ENCODE results near the gene RGS12.

Gene RGS12

GRCh38 chr4:3285558-3286334 lies 7.1 kb upstream of the RGS12 start:
- H3K27me3 Mint-ChIP-seq (ENCODE audit: low read depth), result peaks cover 29% of the 10 kb centered on the region
- H3K4me1 Mint-ChIP-seq (ENCODE audit: low read depth), result no peaks in the 10 kb centered on the region
- no peak overlapping the region for H3K27ac Mint-ChIP-seq
- H3K36me3 Mint-ChIP-seq (ENCODE audit: low read depth), result no peaks in the 10 kb centered on the region
- H3K4me3 Mint-ChIP-seq, result no peak overlapping the region
- no peaks in the 10 kb centered on the region for H3K9me3 Mint-ChIP-seq

- Mint-ChIP-seq H3K4me3 (no peak overlapping the region), H3K9me3 (no peaks in the 10 kb centered on the region), H3K36me3 (ENCODE audit: low read depth) (no peaks in the 10 kb centered on the region), H3K4me1 (ENCODE audit: low read depth) (peaks cover 2% of the 10 kb centered on the region), H3K27me3 (ENCODE audit: low read depth) (peaks cover 36% of the 10 kb centered on the region), H3K27ac (no peak overlapping the region)
Measured at GRCh38 chr4:3286335-3287175, 6.3 kb upstream of the RGS12 start.

GRCh38 chr4:3287271-3287971 lies 5.4 kb upstream of the RGS12 start:
- H3K27me3 Mint-ChIP-seq (ENCODE audit: low read depth), result peaks cover 42% of the 10 kb centered on the region
- H3K4me3 Mint-ChIP-seq, result no peak overlapping the region
- H3K9me3 Mint-ChIP-seq, result no peaks in the 10 kb centered on the region
- no peak overlapping the region for H3K27ac Mint-ChIP-seq
- H3K4me1 Mint-ChIP-seq (ENCODE audit: low read depth), result peaks cover 6% of the 10 kb centered on the region
- no peaks in the 10 kb centered on the region for H3K36me3 Mint-ChIP-seq (ENCODE audit: low read depth)

- Mint-ChIP-seq H3K4me1 (ENCODE audit: low read depth) (peaks cover 6% of the 10 kb centered on the region), H3K27me3 (ENCODE audit: low read depth) (peaks cover 42% of the 10 kb centered on the region), H3K4me3 (no peak overlapping the region), H3K9me3 (no peaks in the 10 kb centered on the region), H3K27ac (no peak overlapping the region), H3K36me3 (ENCODE audit: low read depth) (no peaks in the 10 kb centered on the region)
Measured at GRCh38 chr4:3287972-3288570, 4.8 kb upstream of the RGS12 start.

- Mint-ChIP-seq H3K36me3 (ENCODE audit: low read depth) (no peaks in the 10 kb centered on the region), H3K4me3 (no peak overlapping the region), H3K9me3 (no peaks in the 10 kb centered on the region), H3K27ac (no peak overlapping the region), H3K4me1 (ENCODE audit: low read depth) (peaks cover 9% of the 10 kb centered on the region), H3K27me3 (ENCODE audit: low read depth) (peaks cover 45% of the 10 kb centered on the region)
Measured at GRCh38 chr4:3288571-3289094, 4.2 kb upstream of the RGS12 start.

- Mint-ChIP-seq H3K36me3 (ENCODE audit: low read depth) (no peaks in the 10 kb centered on the region), H3K9me3 (no peaks in the 10 kb centered on the region), H3K4me1 (ENCODE audit: low read depth) (peaks cover 10% of the 10 kb centered on the region), H3K27me3 (ENCODE audit: low read depth) (peaks cover 52% of the 10 kb centered on the region), H3K27ac (no peak overlapping the region), H3K4me3 (no peak overlapping the region)
Measured at GRCh38 chr4:3290476-3290875, 2.3 kb upstream of the RGS12 start.

- Mint-ChIP-seq H3K36me3 (ENCODE audit: low read depth) (no peaks in the 10 kb centered on the region), H3K9me3 (no peaks in the 10 kb centered on the region), H3K27ac (no peak overlapping the region), H3K4me1 (ENCODE audit: low read depth) (peaks cover 10% of the 10 kb centered on the region), H3K27me3 (ENCODE audit: low read depth) (peaks cover 53% of the 10 kb centered on the region), H3K4me3 (no peak overlapping the region)
Measured at GRCh38 chr4:3290889-3291321, 1.9 kb upstream of the RGS12 start.

- Mint-ChIP-seq H3K9me3 (no peaks in the 10 kb centered on the region), H3K27ac (peak overlapping the region; percentile 64), H3K27me3 (ENCODE audit: low read depth) (peaks cover 59% of the 10 kb centered on the region), H3K4me3 (peak overlapping the region; percentile 94), H3K4me1 (ENCODE audit: low read depth) (peaks cover 10% of the 10 kb centered on the region), H3K36me3 (ENCODE audit: low read depth) (no peaks in the 10 kb centered on the region)
Measured at GRCh38 chr4:3291411-3291968, 1.3 kb upstream of the RGS12 start.

- H3K9me3 Mint-ChIP-seq, result no peaks in the 10 kb centered on the region
- H3K4me3 Mint-ChIP-seq, result peak overlapping the region; percentile 94
- no peaks in the 10 kb centered on the region for H3K36me3 Mint-ChIP-seq (ENCODE audit: low read depth)
- H3K27ac Mint-ChIP-seq, result peak overlapping the region; percentile 64
- H3K27me3 Mint-ChIP-seq (ENCODE audit: low read depth), result peaks cover 57% of the 10 kb centered on the region
- H3K4me1 Mint-ChIP-seq (ENCODE audit: low read depth), result peaks cover 10% of the 10 kb centered on the region
Measured at GRCh38 chr4:3291969-3292570, 751 bp upstream of the RGS12 start.

- H3K27ac Mint-ChIP-seq, result peak overlapping the region; percentile 7
Measured at GRCh38 chr4:3293401-3294391, 875 bp downstream of the RGS12 start.

GRCh38 chr4:3294401-3295241 lies 1.8 kb downstream of the RGS12 start:
- Mint-ChIP-seq H3K4me3 (no peak overlapping the region), H3K4me1 (ENCODE audit: low read depth) (peaks cover 10% of the 10 kb centered on the region), H3K27ac (no peak overlapping the region), H3K27me3 (ENCODE audit: low read depth) (peaks cover 76% of the 10 kb centered on the region), H3K9me3 (no peaks in the 10 kb centered on the region), H3K36me3 (ENCODE audit: low read depth) (no peaks in the 10 kb centered on the region)

More at GRCh38 chr4:3293401-3294391, 875 bp downstream of the RGS12 start:
- H3K9me3 Mint-ChIP-seq, result no peaks in the 10 kb centered on the region
- H3K4me3 Mint-ChIP-seq, result peak overlapping the region; percentile 68
- no peaks in the 10 kb centered on the region for H3K36me3 Mint-ChIP-seq (ENCODE audit: low read depth)
- peaks cover 10% of the 10 kb centered on the region for H3K4me1 Mint-ChIP-seq (ENCODE audit: low read depth)
- H3K27me3 Mint-ChIP-seq (ENCODE audit: low read depth), result peaks cover 73% of the 10 kb centered on the region

Data from T-helper 1 cell treated with Interleukin-12 subunit alpha and Interleukin-12 subunit beta and Interleukin-4 antibody, amounts not matched to agents 30 μg/mL and 1 μg/mL, for 36 hours (primary cell).